ENCODE measurements around the gene KCNE1. TPM values are rescaled to one million over a fixed set of nuclear protein-coding genes. Genes with fewer than 3 reads are reported as not detected.
"Not testable (repeated sequence)": the region's sequence is repeated elsewhere in the genome, so short reads cannot be mapped to it uniquely, and the experiment has no call there.

The KCNE1 gene
- total and polyA plus RNA-seq, 2 of the 13 experiments (the other 11 are each of a cell fraction or from before 2014, with no cell fraction given), result 0.35 TPM; not detected in 1

DNA sequence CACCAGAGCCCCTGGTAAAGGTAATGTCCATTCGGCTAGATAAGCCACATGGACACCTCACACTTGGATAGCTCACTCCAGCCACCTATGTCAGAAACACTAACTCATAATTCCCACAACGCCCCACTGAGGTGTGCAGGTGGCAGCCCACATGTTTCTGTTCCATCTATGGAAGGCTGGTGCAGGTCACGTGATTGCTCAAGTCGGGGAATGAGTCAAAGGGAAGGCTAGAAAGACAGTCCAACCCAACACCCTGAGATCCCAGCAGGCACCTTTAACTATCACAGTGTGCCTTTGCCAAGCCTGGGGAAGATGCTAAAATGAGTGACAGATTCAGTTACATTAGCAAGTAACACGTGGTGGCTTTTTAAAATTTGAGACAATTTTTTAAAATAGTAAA lies 45.3 kb upstream of the KCNE1 start:
- Histone ChIP-seq H3K36me3 (replicated peaks in 1 of 2; ENCODE audit: control insufficient read depth in 1 of 2, insufficient read depth in 2 of 2, low read length in 2 of 2) (no peaks in the 10 kb centered on the region), H3K27ac (ENCODE audit: extremely low read length, insufficient read depth, low read length) (no peak overlapping the region), H3K79me2 (ENCODE audit: insufficient read depth, low read length) (no peaks in the 10 kb centered on the region), H3K27me3 (ENCODE audit: control insufficient read depth in 1 of 2, insufficient read depth in 2 of 2, low read length in 2 of 2) (no peaks in the 10 kb centered on the region), H3K9me3 (ENCODE audit: low read length) (no peaks in the 10 kb centered on the region), H3K4me3 (replicated peaks in 1 of 3; ENCODE audit: insufficient read depth in 1 of 3, low read depth in 2 of 3, low read length in 3 of 3) (no peak overlapping the region), H3K9ac (ENCODE audit: insufficient read depth, low read depth, low read length) (no peak overlapping the region), H4K20me1 (ENCODE audit: insufficient read depth, low read length) (no peaks in the 10 kb centered on the region), H3K4me1 (ENCODE audit: insufficient read depth, low read length) (no peaks in the 10 kb centered on the region), H3K4me2 (ENCODE audit: low read depth, low read length) (no peak overlapping the region), H2AFZ (ENCODE audit: low read length) (no peak overlapping the region)
- TF ChIP-seq GATA4 (IDR thresholded peaks at IDR 0.05; ENCODE audit: borderline replicate concordance, low read depth) (no peak), ATM (IDR thresholded peaks at IDR 0.05; ENCODE audit: borderline replicate concordance) (no peak), PITX1 (CRISPR knock-in tag; IDR thresholded peaks at IDR 0.05) (no peak)
- TF ChIP-seq, protein P1, sequence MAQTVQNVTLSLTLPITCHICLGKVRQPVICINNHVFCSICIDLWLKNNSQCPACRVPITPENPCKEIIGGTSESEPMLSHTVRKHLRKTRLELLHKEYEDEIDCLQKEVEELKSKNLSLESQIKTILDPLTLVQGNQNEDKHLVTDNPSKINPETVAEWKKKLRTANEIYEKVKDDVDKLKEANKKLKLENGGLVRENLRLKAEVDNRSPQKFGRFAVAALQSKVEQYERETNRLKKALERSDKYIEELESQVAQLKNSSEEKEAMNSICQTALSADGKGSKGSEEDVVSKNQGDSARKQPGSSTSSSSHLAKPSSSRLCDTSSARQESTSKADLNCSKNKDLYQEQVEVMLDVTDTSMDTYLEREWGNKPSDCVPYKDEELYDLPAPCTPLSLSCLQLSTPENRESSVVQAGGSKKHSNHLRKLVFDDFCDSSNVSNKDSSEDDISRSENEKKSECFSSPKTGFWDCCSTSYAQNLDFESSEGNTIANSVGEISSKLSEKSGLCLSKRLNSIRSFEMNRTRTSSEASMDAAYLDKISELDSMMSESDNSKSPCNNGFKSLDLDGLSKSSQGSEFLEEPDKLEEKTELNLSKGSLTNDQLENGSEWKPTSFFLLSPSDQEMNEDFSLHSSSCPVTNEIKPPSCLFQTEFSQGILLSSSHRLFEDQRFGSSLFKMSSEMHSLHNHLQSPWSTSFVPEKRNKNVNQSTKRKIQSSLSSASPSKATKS (CRISPR knock-in tag; IDR thresholded peaks at IDR 0.05), result no peak
- TF ChIP-seq, protein P2, sequence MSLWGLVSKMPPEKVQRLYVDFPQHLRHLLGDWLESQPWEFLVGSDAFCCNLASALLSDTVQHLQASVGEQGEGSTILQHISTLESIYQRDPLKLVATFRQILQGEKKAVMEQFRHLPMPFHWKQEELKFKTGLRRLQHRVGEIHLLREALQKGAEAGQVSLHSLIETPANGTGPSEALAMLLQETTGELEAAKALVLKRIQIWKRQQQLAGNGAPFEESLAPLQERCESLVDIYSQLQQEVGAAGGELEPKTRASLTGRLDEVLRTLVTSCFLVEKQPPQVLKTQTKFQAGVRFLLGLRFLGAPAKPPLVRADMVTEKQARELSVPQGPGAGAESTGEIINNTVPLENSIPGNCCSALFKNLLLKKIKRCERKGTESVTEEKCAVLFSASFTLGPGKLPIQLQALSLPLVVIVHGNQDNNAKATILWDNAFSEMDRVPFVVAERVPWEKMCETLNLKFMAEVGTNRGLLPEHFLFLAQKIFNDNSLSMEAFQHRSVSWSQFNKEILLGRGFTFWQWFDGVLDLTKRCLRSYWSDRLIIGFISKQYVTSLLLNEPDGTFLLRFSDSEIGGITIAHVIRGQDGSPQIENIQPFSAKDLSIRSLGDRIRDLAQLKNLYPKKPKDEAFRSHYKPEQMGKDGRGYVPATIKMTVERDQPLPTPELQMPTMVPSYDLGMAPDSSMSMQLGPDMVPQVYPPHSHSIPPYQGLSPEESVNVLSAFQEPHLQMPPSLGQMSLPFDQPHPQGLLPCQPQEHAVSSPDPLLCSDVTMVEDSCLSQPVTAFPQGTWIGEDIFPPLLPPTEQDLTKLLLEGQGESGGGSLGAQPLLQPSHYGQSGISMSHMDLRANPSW (CRISPR knock-in tag; IDR thresholded peaks at IDR 0.05; ENCODE audit: borderline replicate concordance), result no peak
- ATAC-seq, result no peak
- DNase-seq (ENCODE audit: low spot score), result no peak
- CTCF ChIA-PET (ENCODE audit: low intra/inter-chr PET ratio, low total read pairs), result no interaction called here
- in situ Hi-C loops (cut with HindIII; ENCODE audit: extremely low pct_ligation_motif_present, low pct_unique_long_range_greater_than_20kb) (no loop called here), intact Hi-C loops (cut with micrococcal nuclease; ENCODE audit: unreplicated experiment) (no loop called here)
- BruUV-seq (replicated peaks), result no TSS peak
- 76% methylated on average over 5 of the region's 5 CpGs for WGBS (ENCODE audit: low lambda C conversion rate)
- no peak for FAIRE-seq
- POLR2A ChIA-PET, result no interaction called here

DNA sequence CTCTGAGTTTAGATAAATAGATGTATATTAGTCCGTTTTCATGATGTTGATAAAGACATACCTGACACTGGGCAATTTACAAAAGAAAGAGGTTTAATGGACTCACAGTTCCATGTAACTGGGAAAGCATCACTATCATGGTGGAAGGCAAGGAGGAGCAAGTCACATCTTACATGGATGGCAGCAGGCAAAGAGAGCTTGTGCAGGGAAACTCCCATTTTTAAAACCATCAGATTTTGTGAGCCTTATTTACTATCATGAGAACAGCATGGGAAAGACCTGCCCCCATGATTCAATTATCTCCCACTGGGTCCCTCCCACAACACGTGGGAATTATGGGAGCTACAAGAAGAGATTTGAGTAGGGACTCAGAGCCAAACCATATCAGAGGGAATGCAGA lies 42.7 kb upstream of the KCNE1 start:
- FAIRE-seq; in situ Hi-C loops (cut with HindIII; ENCODE audit: extremely low pct_ligation_motif_present, low pct_unique_long_range_greater_than_20kb); POLR2A ChIA-PET; H3K36me3 ChIP-seq (replicated peaks in 1 of 2; ENCODE audit: control insufficient read depth in 1 of 2, insufficient read depth in 2 of 2, low read length in 2 of 2); H3K4me3 ChIP-seq (replicated peaks in 1 of 3; ENCODE audit: insufficient read depth in 1 of 3, low read depth in 2 of 3, low read length in 3 of 3); H3K79me2 ChIP-seq (ENCODE audit: insufficient read depth, low read length); H3K27me3 ChIP-seq (ENCODE audit: control insufficient read depth in 1 of 2, insufficient read depth in 2 of 2, low read length in 2 of 2); H2AFZ ChIP-seq (ENCODE audit: low read length); H3K4me2 ChIP-seq (ENCODE audit: low read depth, low read length); DNase-seq (ENCODE audit: low spot score); BruUV-seq (replicated peaks); H3K9me3 ChIP-seq (ENCODE audit: low read length); CTCF ChIA-PET (ENCODE audit: low intra/inter-chr PET ratio, low total read pairs); ATAC-seq; H3K9ac ChIP-seq (ENCODE audit: insufficient read depth, low read depth, low read length); H4K20me1 ChIP-seq (ENCODE audit: insufficient read depth, low read length); H3K27ac ChIP-seq (ENCODE audit: extremely low read length, insufficient read depth, low read length); H3K4me1 ChIP-seq (ENCODE audit: insufficient read depth, low read length); intact Hi-C loops (cut with micrococcal nuclease; ENCODE audit: unreplicated experiment): not testable (repeated sequence)
- WGBS (ENCODE audit: low lambda C conversion rate), result 79% methylated on average over 2 of the region's 2 CpGs
